Right lobe of liver (tissue), 4 donors: ENCODE measurements around the gene ZBTB45.

Experiments
- POLR2A ChIP-seq: fragments of 450-650 bp; IDR thresholded peaks from one replicate; pipeline ENCODE4 v1.6.1; 2017; ENCODE audit warnings: antibody characterized with exemption, mild to moderate bottlenecking
- TF ChIP-seq, protein P1 (sequence below), 4 donors: fragments of 200-600 bp in 3 of 4; fragments of 450-650 bp in 1 of 4; IDR thresholded peaks; one replicate each; pipeline versions ENCODE4 v1.5.1 to v1.8.0; 2016 to 2022; ENCODE audit warnings: antibody characterized with exemption in 4 of 4, mild to moderate bottlenecking in 2 of 4
- donor health status: DM: no; HTN: no; CAD: no.
- donor health status: DM: no; HTN: no; CAD: no.
- donor health status: DM: no; HTN: yes; CAD: no.

DNA sequence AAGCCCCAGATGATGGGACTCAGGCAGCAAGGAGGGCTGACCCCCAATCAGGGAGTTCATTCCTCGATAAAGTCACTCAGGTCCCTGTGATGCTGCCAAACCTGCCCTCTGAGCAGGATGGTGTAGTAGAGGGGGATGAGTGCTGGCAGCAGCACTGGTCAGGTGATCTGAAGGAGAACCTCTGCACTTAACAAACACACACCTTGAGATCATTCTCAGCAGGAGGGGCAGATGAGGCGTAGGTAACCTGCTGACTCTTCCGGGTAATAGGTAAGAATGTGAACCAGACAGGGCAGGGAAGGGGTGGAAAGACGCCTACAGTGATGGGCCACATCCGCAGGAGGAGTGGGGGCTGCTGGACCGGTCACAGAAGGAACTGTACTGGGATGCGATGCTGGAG lies 40.3 kb downstream of the ZBTB45 start:
- no peak for TF ChIP-seq POLR2A
- TF ChIP-seq, protein P1, sequence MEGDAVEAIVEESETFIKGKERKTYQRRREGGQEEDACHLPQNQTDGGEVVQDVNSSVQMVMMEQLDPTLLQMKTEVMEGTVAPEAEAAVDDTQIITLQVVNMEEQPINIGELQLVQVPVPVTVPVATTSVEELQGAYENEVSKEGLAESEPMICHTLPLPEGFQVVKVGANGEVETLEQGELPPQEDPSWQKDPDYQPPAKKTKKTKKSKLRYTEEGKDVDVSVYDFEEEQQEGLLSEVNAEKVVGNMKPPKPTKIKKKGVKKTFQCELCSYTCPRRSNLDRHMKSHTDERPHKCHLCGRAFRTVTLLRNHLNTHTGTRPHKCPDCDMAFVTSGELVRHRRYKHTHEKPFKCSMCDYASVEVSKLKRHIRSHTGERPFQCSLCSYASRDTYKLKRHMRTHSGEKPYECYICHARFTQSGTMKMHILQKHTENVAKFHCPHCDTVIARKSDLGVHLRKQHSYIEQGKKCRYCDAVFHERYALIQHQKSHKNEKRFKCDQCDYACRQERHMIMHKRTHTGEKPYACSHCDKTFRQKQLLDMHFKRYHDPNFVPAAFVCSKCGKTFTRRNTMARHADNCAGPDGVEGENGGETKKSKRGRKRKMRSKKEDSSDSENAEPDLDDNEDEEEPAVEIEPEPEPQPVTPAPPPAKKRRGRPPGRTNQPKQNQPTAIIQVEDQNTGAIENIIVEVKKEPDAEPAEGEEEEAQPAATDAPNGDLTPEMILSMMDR (IDR thresholded peaks at IDR 0.05) = no peak
